ENCODE measurements around the gene ATP13A1. TPM values are rescaled to one million over a fixed set of nuclear protein-coding genes. Genes with fewer than 3 reads are reported as not detected.
"Not testable (repeated sequence)": the region's sequence is repeated elsewhere in the genome, so short reads cannot be mapped to it uniquely, and the experiment has no call there.

ATP13A1 gene
- total RNA-seq (2014; rRNA removed; shearing (Covaris generic)) = 36.0 and 48.0 TPM in 2 replicates

DNA sequence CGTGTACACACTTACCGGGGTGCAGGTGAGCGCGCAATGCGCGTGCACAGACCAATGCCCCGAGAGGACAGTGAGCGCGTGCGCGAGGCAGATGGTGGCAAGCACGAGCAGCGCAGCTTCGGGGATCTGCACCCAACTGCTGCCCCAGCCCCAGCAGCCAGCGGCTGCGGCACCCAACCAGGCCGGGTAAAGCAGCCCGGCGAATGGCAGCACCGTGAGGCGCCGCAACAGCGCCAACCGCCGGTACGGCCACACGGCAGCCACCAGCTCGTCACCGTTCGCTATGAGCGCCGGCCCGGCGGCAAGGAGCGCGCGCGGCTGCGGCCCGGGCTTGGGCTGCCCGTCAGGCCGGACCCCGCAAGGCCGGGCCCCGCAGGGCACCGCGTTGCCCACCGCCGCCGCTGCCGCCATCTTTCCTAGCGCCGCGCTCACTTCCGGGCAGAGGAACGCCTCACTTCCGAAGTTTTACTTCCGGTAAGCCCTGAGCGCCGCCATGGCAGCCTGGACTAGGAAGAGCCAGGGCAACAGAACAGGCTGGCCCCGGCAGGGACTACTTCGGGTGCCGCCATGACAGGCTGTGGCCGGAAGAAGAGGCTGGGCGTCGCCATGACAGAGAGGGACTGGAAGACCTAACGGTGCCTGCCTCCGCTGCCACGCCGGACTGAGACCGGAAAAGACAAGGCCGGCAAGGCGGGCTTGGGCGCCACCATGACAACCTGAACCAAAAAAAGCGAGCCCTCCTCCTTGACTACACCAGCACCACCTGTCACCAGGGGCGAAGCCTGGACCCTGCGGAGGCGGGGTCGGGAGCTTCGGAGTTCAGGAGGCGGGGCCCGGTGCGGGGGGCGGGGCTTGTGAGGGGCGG lies at the start of gene ATP13A1:
Gene ATP13A1, minus strand, starts transcription at position 421 of the 865 bp plus-strand sequence. Its CDS starts 10 bp downstream, at position 411.
- in situ Hi-C loops (cut with HindIII; ENCODE audit: low sequenced_read_pairs) = no loop called here
- peak; percentile 99 for DNase-seq (ENCODE audit: low spot score)

DNA sequence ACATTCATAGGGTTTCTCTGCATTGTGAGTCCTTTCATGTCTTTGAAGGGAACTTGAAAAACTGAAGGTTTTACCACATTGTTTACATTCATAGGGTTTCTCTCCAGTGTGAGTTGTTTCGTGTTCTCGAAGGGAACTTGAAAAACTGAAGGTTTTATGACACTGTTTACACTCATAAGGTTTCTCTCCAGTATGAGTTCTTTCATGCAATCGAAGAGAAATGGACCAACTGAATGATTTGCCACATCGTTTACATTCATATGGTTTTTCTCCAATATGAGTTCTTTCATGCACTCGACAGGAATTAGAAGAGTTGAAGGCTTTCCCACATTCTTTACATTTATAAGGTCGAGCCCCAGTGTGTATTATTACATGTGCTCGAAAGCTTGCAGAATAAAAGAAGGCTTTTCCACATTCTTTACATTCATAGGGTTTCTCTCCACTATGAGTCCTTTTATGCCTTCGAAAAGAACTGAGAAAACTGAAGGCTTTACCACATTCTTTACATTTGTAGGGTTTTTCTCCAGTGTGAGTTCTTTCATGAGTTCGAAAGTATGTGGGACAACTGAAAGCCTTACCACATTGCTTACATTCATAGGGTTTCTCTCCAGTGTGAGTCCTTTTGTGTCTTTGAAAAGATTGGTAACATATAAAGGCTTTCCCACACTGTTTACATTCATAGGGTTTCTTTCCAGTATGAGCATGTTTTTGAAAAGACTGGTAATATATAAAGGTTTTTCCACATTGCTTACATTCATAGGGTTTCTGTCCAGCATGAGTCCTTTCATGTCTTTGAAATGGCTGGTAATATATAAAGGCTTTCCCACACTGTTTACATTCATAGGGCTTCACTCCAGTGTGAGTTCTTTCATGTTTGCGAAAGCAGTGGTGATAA lies 48.7 kb upstream of the ATP13A1 start:
- in situ Hi-C loops (cut with HindIII; ENCODE audit: low sequenced_read_pairs) = no loop called here
- no peak for DNase-seq (ENCODE audit: low spot score)

DNA sequence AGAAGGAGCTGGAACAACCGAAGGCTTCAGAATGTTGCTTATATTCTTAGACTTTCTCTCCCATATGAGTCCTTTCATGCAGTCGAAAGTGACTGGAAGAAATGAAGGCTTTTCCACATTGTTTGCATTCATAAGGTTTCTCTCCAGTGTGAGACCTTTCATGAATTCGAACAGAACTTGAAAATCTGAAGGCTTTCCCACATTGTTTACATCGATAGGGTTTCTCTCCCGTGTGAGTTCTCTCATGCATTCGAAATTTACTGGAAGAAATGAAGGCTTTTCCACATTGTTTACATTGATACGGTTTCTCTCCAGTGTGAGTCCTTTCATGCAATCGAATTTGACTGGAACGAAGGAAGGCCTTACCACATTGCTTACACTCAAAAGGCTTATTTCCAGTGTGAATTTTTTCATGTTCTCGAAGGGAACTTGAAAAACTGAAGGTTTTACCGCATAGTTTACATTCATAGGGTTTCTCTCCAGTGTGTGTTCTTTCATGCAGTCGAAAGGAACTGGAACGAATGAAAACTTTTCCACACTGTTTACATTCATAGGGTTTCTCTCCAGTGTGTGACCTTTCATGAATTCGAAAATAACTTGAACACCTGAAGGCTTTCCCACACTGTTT lies 47.9 kb upstream of the ATP13A1 start:
- no peak for DNase-seq (ENCODE audit: low spot score)
- in situ Hi-C loops (cut with HindIII; ENCODE audit: low sequenced_read_pairs) = no loop called here

DNA sequence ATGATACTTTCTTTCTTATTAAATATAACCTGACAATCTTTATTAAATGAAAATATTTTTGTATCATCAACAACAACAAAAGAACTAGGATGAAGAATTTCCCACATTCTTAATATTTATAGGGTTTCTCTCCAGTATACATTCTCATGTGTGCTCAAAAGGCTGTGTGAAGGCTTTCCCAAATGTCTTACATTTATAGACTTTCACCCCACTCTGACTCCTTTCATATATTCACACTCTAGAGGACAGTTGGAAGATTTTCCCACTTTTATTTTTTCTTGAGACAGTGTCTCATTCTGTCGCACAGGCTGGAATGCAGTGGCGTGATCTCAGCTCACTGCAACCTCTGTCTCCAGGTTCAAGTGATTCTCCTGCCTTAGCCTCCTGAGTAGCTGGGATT lies 47.0 kb upstream of the ATP13A1 start:
- in situ Hi-C loops (cut with HindIII; ENCODE audit: low sequenced_read_pairs) = no loop called here

DNA sequence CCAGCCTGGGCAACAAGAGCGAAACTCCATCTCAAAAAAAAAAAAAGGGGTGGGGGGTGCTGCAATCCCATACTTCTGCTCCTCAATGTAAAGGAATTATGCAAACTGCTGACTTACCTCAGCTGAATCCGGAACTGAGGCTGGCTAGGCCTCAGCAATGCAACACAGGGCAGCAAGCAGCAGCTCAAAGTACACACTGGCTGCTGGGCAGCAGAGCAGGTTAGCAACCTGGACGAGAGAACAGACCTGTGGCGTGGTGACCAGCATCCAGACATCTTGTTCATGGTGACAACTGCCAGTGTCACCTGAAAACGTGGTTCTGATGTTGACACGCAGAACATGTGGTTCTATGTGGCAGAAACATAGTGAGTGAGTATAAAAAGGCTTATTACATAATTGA lies 41.4 kb upstream of the ATP13A1 start:
- no peak for DNase-seq (ENCODE audit: low spot score)
- in situ Hi-C loops (cut with HindIII; ENCODE audit: low sequenced_read_pairs) = no loop called here

More for the DNA sequence above, 47.0 kb upstream of the ATP13A1 start:
- no peak for DNase-seq (ENCODE audit: low spot score)

DNA sequence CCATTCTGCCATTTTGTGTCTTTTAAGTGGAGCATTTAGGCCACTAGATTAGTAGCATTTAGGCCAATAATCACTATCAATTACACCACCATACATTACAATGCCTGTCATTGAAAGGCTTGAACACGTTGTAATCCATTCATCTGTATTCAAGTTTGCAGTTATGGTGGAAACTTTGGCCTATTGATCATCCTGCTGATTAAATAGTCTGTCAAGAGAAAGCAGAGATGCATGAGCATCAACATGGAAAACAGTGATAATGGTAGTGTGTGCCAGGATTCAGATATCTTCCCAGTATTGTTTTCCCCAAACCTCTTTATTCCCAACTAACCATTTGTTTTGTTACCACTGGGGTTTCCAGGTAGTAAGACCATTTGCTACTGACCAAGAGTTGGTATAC lies 37.0 kb upstream of the ATP13A1 start:
- in situ Hi-C loops (cut with HindIII; ENCODE audit: low sequenced_read_pairs) = not testable (repeated sequence)

DNA sequence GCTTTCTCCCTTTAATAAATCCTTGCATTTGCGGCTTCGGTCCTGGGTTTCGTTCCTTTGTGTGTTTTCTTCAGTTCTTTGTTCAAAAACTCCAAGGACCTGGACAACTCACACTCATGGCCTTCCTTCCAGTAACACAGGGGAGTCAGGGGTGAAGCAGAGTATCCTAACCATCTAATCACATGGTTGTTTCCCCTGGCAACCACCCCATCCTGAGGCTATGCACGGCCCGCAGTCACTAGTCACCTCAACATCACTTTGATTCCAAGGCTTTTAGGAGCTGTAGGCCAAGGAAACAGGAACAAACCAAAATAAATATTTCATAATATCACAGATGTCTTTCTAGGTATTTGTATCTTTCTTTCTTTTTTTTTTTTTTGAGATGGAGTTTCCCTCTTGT lies 34.1 kb upstream of the ATP13A1 start:
- in situ Hi-C loops (cut with HindIII; ENCODE audit: low sequenced_read_pairs) = no loop called here
- no peak for DNase-seq (ENCODE audit: low spot score)

More for the DNA sequence above, 37.0 kb upstream of the ATP13A1 start:
- not testable (repeated sequence) for DNase-seq (ENCODE audit: low spot score)

DNA sequence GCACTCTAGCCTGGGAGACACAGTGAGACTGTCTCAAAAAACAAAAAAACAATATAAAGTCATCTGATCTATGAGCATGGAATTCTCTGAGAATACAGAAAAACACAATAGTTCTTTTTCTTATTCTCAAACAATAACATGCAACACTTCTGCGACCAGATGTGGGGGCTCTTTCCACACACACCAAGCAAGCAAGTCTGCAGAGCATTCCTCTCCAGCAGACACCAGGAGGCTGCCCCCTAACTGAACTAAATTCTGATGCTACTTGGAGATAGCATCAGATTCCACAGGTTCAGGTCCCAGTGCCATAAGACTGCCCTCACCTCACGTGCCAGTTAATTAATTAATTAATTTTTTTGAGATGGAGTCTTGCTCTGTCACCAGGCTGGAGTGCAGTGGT lies 32.9 kb upstream of the ATP13A1 start:
- in situ Hi-C loops (cut with HindIII; ENCODE audit: low sequenced_read_pairs) = no loop called here
- DNase-seq (ENCODE audit: low spot score) = no peak

DNA sequence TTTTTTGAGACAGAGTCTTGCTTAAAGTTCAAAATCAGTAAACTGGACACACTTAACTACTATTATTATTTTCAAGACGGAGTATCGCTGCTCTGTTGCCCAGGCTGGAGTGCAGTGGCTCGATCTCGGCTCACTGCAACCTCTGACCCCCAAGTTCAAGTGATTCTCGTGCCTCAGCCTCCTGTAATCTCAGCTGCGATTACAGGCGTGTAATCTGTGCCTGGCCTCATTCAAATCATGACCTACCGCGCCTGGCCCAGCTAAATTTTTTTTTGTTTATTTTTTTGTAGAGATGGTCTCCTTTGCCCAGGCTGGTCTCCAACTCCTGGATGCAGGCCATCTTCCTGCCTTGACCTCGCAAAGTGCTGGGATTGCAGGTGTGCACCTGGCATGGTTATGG lies 28.2 kb upstream of the ATP13A1 start:
- in situ Hi-C loops (cut with HindIII; ENCODE audit: low sequenced_read_pairs) = no loop called here

DNA sequence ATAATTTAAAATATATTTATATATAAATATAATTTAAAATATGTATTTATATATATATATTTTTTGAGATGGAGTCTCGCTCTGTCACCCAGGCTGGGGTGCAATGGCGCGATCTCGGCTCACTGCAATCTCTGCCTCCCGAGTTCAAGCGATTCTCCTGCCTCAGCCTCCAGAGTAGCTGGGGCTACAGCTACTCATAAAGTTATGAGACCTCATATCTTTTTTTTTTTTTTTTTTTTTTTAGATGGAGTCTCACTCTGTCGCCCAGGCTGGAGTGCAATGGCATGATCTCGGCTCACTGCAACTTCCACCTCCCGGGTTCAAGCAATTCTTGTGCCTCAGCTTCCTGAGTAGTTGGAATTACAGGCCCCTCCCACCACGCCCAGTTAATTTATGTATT lies 25.5 kb upstream of the ATP13A1 start:
- in situ Hi-C loops (cut with HindIII; ENCODE audit: low sequenced_read_pairs) = not testable (repeated sequence)

More for the DNA sequence above, 28.2 kb upstream of the ATP13A1 start:
- no peak for DNase-seq (ENCODE audit: low spot score)

DNA sequence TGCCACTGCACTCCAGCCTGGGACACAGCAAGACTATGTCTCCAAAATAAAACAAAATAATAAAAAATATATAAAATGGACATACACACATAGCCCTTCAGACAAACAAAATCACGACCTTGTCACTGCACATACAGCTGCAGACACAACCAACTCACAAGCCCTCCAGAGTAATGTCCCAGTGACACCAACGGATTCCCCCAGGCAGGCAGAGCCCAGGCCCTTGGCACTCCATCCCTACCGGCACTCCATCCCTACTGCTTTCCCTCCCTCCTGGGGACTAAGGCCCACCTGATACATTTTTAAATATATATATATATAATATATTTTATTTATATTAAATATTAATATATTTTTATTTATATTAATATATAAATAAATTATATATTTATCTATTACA lies 23.6 kb upstream of the ATP13A1 start:
- DNase-seq (ENCODE audit: low spot score) = no peak
- in situ Hi-C loops (cut with HindIII; ENCODE audit: low sequenced_read_pairs) = no loop called here

More for the DNA sequence above, 25.5 kb upstream of the ATP13A1 start:
- not testable (repeated sequence) for DNase-seq (ENCODE audit: low spot score)

DNA sequence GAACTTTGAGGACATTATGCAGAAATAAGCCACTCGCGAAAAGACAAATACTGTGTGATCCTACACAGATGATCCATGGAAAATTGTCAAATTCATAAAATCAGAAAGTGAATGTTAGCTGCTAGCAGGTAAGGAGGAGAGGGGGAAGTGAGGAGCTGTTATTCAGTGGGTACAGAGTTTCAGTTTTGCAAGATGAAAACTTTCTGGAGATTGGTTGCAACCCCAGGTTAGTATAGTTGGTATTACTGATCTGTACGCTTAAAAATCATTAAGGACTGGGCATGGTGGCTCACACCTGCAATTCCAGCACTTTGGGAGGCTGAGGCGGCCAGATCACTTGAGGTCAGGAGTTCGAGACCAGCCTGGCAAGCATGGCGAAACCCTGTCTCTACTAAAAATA lies 23.1 kb upstream of the ATP13A1 start:
- DNase-seq (ENCODE audit: low spot score) = no peak
- in situ Hi-C loops (cut with HindIII; ENCODE audit: low sequenced_read_pairs) = no loop called here

DNA sequence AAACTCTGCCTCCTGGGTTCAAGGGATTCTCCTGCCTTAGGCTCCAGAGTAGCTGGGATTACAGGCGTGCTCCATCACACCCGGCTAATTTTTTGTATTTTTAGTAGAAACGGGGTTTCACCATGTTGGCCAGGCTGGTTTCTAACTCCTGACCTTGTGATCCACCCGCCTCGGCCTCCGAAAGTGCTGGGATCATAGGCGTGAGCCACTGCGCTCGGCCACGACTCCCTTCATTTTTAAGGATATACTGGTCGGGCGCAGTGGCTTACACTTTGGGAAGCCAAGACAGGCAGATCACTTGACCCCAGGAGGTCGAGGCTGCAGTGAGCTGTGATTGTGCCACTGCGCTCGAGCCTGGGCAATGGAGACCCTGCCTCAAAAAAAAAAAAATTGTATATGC lies 22.6 kb upstream of the ATP13A1 start:
- DNase-seq (ENCODE audit: low spot score); in situ Hi-C loops (cut with HindIII; ENCODE audit: low sequenced_read_pairs): not testable (repeated sequence)

DNA sequence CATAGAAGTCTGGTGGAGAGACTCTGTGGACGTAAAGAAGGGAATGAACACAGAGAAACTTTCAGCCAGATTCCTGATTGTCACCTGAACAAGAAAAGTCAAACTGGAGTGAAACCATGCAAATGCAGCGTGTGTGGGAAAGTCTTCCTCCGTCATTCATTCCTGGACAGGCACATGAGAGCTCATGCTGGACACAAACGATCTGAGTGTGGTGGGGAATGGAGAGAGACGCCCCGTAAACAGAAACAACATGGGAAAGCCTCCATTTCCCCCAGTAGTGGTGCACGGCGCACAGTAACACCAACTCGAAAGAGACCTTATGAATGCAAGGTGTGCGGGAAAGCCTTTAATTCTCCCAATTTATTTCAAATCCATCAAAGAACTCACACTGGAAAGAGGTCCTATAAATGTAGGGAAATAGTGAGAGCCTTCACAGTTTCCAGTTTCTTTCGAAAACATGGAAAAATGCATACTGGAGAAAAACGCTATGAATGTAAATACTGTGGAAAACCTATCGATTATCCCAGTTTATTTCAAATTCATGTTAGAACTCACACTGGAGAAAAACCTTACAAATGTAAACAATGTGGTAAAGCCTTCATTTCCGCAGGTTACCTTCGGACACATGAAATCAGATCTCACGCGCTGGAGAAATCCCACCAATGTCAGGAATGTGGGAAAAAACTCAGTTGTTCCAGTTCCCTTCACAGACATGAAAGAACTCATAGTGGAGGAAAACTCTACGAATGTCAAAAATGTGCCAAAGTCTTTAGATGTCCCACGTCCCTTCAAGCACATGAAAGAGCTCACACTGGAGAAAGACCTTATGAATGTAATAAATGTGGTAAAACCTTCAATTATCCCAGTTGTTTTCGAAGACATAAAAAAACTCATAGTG lies 15.9 kb upstream of the ATP13A1 start:
- in situ Hi-C loops (cut with HindIII; ENCODE audit: low sequenced_read_pairs) = no loop called here
- DNase-seq (ENCODE audit: low spot score) = no peak

DNA sequence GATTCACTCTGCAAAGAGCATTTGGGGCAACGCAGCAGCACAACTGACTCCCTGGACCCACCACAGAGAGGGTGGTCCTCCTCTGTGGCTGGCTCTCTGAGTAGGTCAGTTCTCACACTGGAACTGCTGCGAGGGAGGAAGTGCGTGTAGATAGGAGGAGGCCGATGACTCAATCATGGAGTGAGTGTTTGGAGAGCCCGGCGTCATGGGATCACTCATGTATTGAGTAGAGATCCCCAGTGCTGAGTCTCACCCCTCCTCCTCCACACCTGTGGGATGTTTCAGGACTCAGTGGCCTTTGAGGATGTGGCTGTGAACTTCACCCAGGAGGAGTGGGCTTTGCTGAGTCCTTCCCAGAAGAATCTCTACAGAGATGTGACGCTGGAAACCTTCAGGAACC lies 14.1 kb upstream of the ATP13A1 start:
- in situ Hi-C loops (cut with HindIII; ENCODE audit: low sequenced_read_pairs) = no loop called here
- no peak for DNase-seq (ENCODE audit: low spot score)

DNA sequence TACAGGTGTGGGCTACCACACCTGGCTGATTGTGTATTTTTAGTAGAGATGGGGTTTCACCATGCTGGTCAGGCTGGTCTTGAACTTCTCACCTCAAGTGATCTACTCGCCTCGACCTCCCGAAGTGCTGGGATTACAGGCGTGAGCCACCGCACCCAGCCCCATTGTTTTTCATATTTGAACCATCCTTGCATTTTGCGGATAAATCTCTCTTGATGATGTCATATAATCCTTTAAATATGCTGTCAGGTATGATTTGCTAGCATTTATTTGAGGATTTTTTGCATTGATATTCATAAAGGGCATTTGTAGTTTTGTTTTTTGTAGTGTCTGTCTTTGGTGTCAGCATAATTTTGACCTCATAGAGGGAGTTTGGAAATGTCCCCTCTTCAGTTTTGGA lies 10.8 kb upstream of the ATP13A1 start:
- in situ Hi-C loops (cut with HindIII; ENCODE audit: low sequenced_read_pairs) = no loop called here
- DNase-seq (ENCODE audit: low spot score) = no peak

DNA sequence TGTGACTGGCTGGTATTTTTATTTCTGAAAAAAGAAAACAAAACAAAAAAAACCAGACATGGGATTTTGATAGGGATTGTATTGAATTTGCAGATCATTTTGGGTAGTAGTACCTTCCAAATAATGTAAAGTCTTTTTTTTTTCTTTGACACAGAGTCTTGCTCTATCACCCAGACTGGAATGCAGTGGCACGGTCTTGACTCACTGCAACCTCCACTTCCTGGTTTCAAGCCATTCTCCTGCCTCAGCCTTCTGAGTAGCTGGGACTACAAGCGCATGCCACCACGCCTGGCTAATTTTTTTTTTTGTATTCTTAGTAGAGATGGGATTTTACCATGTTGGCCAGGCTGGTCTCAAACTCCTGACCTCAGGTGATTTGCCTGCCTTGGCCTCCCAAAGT lies 9.3 kb upstream of the ATP13A1 start:
- in situ Hi-C loops (cut with HindIII; ENCODE audit: low sequenced_read_pairs) = no loop called here
- no peak for DNase-seq (ENCODE audit: low spot score)

DNA sequence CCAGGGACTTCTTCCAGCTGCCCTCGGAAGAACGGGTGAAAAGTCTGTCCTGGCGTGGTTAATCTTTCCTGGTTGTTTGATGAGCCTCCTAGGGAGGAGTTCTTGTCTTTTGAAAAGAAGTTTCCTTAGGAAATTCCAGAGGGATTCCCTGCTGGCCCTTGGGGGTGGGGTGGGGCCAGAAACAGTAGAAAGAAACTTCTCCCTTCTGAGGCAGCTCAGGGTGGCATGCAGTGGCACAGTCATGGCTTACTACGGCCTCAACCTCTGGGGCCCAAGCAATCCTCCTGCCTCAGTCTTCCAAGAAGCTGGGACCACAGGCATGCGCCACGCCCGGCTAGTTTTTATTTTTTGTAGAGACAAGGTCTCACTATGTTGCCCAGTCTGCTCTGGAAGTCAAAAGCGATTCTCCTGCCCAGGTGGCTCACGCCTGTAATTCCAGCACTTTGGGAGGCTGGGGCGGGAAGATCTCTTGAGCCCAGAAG lies 6.6 kb upstream of the ATP13A1 start:
- no peak for DNase-seq (ENCODE audit: low spot score)
- in situ Hi-C loops (cut with HindIII; ENCODE audit: low sequenced_read_pairs) = no loop called here
